Measurements from ENCODE around the gene DOC2B. TPM values are rescaled to one million over a fixed set of nuclear protein-coding genes. Genes with fewer than 3 reads are reported as not detected.

Gene DOC2B
- total RNA-seq, 2 donors from 2014 or later, result 11.9 to 18.5 TPM

GRCh38 chr17:194828-195602 lies 13.6 kb upstream of the DOC2B start:
- intact Hi-C loops (cut with DNase I), result no loop called here

DNA sequence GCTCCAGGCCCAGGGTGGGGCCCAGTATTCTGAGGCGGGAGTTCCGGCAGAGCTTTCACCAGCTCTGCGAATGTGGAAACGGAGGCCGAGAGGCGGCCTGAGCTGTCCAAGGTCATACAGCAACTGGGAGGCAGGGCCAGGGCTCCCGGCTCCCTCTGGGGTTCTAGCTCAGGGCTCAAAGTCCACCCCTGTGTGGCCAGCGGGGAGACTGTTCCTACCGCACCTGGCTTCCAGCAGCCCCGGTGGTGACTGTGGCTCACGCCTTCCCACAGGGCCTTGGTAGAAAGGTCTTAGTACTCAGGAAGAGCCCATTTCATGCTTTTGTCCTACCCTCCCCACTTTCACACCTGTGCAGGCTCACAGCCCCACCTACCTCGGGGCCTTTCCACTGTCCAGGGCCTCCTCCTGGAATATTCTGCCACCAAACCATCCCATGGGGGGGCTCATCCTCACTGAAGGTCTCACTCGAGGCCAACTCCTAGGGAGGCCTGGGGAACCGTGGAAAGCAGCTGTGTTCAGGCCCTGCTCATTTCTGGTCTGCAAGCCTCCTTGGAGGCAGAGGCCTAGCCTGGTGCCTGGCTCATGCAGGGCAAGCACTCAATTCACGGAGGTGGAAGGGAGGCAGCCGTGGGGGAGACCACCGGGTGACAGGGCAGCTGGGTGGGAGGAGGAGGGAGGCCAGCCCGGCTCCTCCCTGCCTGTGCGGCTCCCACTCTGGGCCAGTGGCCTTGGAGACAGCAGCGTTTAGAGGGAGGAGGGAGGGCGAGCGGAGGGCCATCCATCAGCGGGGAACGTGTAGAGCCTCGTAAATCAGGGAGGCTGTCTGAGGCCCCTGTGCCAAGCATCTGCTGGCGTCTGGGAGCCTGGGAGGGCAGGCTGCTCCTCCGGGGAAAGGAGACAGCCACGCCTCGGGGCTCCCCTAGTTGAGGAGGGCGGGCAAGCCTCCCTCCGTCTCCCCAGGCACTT lies 12.7 kb upstream of the DOC2B start:
- intact Hi-C loops (cut with DNase I), result no loop called here
- DNase-seq (ENCODE audit: low spot score), result peak; percentile 76

More at GRCh38 chr17:194828-195602, 13.6 kb upstream of the DOC2B start:
- peak; percentile 32 for DNase-seq (ENCODE audit: low spot score)

- intact Hi-C loops (cut with DNase I), result no loop called here
- peak; percentile 22 for DNase-seq (ENCODE audit: low spot score)
Observed at GRCh38 chr17:193426-193810, 12.0 kb upstream of the DOC2B start.

GRCh38 chr17:192666-193425 lies 11.4 kb upstream of the DOC2B start:
- intact Hi-C loops (cut with DNase I), result no loop called here
- peak; percentile 51 for DNase-seq (ENCODE audit: low spot score)

DNA sequence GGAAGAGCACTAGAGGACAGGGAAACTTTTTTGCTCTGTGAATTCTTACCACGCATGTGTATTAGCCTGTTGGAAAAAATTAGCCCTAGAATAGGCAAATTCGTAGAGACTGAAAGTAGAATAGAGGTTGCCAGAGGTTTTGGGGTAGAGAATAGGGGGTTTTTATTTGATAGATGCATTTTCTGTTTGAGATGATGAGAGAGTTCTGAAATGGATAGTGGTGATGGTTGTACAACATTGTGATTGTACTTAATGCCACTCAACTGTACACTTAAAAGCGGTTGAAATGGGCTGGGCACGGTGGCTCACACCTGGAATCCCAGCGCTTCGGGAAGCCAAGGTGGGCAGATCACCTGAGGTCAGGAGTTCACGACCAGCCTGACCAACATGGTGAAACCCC lies 8.0 kb upstream of the DOC2B start:
- intact Hi-C loops (cut with DNase I), result no loop called here
- DNase-seq (ENCODE audit: low spot score), result no peak

DNA sequence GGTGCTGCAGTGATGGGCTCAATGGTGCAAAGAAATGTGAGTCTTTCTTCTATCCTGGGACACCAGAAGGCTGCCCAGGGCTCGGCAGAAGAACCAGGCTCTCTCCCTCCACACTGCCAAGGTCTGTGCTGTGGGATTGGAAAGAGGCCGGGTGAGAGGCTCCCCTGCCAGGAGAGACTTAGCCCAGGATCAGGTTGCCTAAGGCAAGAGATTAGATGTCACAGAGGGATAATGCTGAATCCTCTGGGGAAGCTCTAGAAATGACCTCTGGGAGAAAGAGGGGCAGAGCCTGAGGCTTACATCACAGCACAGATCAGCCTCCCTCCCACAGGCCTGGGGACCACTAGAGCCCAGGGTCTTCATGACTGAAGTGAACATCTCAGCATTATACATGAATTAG lies 5.7 kb upstream of the DOC2B start:
- intact Hi-C loops (cut with DNase I), result no loop called here

DNA sequence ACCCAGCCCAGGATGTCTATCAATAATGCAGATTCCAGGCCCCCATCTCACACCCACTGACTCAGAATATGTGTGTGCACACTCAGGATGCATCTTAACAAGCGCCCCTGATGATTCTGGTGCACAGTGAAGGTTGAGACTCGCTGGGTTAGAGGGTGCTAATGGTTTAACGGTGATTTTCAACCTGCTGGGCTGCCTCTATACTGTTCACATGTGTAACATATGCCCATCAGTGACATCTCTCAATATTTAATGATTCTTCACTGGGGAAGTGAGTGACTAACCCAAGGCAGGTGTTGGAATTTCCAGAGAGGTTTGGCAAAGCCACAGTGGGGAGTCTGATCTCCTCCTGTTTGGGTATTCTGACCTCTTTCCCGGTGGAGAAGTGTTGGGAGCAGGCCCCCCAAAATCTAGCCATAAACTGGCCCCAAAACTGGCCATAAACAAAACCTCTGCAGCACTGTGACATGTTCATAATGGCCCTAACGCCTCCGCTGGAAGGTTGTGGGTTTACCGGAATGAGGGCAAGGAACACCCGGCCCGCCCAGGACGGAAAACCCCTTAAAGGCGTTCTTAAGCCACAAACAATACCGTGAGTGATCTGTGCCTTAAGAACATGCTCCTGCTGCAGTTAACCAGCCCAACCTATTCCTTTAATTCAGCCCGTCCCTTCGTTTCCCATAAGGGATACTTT lies 4.1 kb upstream of the DOC2B start:
- intact Hi-C loops (cut with DNase I), result no loop called here
- DNase-seq (ENCODE audit: low spot score), result no peak

More for the DNA sequence above, 5.7 kb upstream of the DOC2B start:
- no peak for DNase-seq (ENCODE audit: low spot score)

GRCh38 chr17:183021-183420 lies 1.6 kb upstream of the DOC2B start:
- DNase-seq (ENCODE audit: low spot score), result no peak
- intact Hi-C loops (cut with DNase I), result no loop called here

GRCh38 chr17:182050-182751 lies 751 bp upstream of the DOC2B start:
- no peak for DNase-seq (ENCODE audit: low spot score)
- intact Hi-C loops (cut with DNase I), result no loop called here

- intact Hi-C loops (cut with DNase I), result no loop called here
- DNase-seq (ENCODE audit: low spot score), result no peak
Observed at GRCh38 chr17:180381-181244, 837 bp downstream of the DOC2B start.

GRCh38 chr17:179781-180380 lies 1.6 kb downstream of the DOC2B start:
- no peak for DNase-seq (ENCODE audit: low spot score)
- intact Hi-C loops (cut with DNase I), result no loop called here

DNA sequence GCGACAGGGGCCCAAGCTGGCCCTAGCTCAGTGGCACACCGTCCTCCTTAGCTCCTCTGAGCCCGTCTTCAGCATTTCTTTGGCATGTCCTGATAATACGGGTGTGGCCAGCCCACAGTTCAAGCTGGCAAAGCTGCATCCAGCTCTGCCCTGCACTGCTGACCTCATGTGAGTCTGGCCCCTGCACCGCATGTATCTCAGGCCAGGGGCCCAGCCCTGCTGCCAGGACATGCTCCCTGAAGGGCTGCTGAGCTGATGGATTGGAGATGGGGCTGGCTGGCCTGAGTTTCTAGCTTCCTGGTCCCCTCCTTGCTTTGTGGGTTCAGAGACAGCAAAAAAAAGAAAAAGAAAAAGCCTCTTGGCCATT lies 2.4 kb downstream of the DOC2B start:
- no peak for DNase-seq (ENCODE audit: low spot score)

DNA sequence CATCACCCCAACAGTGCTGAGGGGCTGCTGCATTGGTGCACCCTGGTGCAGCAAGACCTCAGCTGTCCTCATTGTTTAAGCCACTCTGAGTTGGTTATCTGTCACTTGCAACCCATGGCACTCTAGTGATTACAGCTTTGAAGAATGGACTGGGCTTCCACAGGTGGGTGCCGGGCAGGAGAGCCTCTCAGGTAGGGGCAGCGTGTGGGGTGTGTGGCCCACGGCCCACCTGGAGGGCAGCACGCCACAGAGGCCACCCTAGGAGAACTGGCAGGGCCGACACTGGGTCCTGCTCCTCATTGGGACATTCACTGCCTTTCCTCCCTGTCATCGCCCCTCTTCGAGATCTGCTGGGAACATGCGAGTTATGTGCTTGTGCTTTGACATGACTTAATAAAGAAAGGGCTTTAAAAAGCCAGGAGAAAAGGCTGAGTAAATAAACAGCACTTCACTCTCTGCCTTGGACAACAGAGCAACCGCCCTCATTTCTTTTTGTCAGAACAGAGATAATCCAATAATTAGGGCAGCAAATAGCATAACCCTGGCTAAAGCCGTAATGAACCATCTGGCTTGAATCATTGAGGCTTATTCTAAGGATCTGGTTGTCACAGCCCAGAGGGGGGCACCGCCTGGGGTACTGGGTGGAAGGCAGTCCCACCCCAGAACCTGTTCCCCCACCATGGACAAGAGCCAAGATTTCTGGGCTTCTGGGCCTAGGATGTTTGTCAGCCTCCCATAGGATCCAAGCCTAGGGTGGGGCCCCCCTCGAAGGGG lies 3.0 kb downstream of the DOC2B start:
- intact Hi-C loops (cut with DNase I), result loop anchor here in 1 of 2 donors (1.0 kb wide), 2 partner anchors 22 to 44 kb away; no protein-coding TSS in a partner anchor

More for the DNA sequence above, 2.4 kb downstream of the DOC2B start:
- intact Hi-C loops (cut with DNase I), result no loop called here

GRCh38 chr17:177762-178161 lies 3.7 kb downstream of the DOC2B start:
- intact Hi-C loops (cut with DNase I), result loop anchor here in 1 of 2 donors (1.0 kb wide), 2 partner anchors 23 to 45 kb away; no protein-coding TSS in a partner anchor
- no peak for DNase-seq (ENCODE audit: low spot score)

More for the DNA sequence above, 3.0 kb downstream of the DOC2B start:
- DNase-seq (ENCODE audit: low spot score), result no peak

GRCh38 chr17:177155-177554 lies 4.3 kb downstream of the DOC2B start:
- intact Hi-C loops (cut with DNase I), result no loop called here
- no peak for DNase-seq (ENCODE audit: low spot score)
